ENCODE data around the gene PREB.

- TF ChIP-seq CTCF (conservative IDR thresholded peaks at IDR 0.05) (no peak), EZH2 (IDR thresholded peaks at IDR 0.05; ENCODE audit: low read depth) (no peak)
Measured at GRCh38 chr2:27087823-27088410, 46.5 kb downstream of the PREB start.
